ENCODE results near the gene LTO1.

Gene LTO1

GRCh38 chr11:69674267-69674885 is 777 bp downstream of the LTO1 start:
- no peak for DNase-seq

GRCh38 chr11:69671734-69672465 is 3.3 kb downstream of the LTO1 start:
- no peak for DNase-seq

GRCh38 chr11:69670158-69670845 is 4.9 kb downstream of the LTO1 start:
- DNase-seq, result peak; percentile 26 to 35

- no peak for DNase-seq
These were observed 5.7 kb downstream of the LTO1 start for GRCh38 chr11:69669486-69669885.

GRCh38 chr11:69667619-69668604 is 7.2 kb downstream of the LTO1 start:
- no peak for DNase-seq

- no peak for DNase-seq
These were observed 8.2 kb downstream of the LTO1 start for GRCh38 chr11:69666752-69667536.

GRCh38 chr11:69666261-69666660 is 8.9 kb downstream of the LTO1 start:
- no peak for DNase-seq

GRCh38 chr11:69665669-69666068 is 9.5 kb downstream of the LTO1 start:
- no peak for DNase-seq

- DNase-seq, result no peak
These were observed 10.3 kb downstream of the LTO1 start for GRCh38 chr11:69664901-69665300.

- no peak for DNase-seq
These were observed 10.9 kb downstream of the LTO1 start for GRCh38 chr11:69664103-69664775.

GRCh38 chr11:69663326-69663725 is 11.8 kb downstream of the LTO1 start:
- DNase-seq, result no peak

GRCh38 chr11:69662806-69663205 is 12.3 kb downstream of the LTO1 start:
- DNase-seq, result no peak

GRCh38 chr11:69662021-69662698 is 13.0 kb downstream of the LTO1 start:
- DNase-seq, result no peak

- DNase-seq, result no peak
These were observed 13.8 kb downstream of the LTO1 start for GRCh38 chr11:69661413-69661715.

GRCh38 chr11:69660001-69660500 is 15.1 kb downstream of the LTO1 start:
- DNase-seq, result no peak

- DNase-seq, result no peak
These were observed 15.6 kb downstream of the LTO1 start for GRCh38 chr11:69659591-69659990.

- DNase-seq, result no peak
These were observed 16.3 kb downstream of the LTO1 start for GRCh38 chr11:69658626-69659450.

- DNase-seq, result no peak
These were observed 17.1 kb downstream of the LTO1 start for GRCh38 chr11:69657911-69658625.

- DNase-seq, result no peak
These were observed 17.7 kb downstream of the LTO1 start for GRCh38 chr11:69657456-69657910.
